Upper lobe of left lung (tissue), 4 donors: Measurements from ENCODE around the gene HIBADH.

ENCODE experiments used
- CTCF ChIP-seq, 6 experiments: fragments of 450-650 bp in 4 of 6; fragments of 200-600 bp in 2 of 6; sonication (generic) in 2 of 6; IDR thresholded peaks; one replicate each; pipeline ENCODE4 v1.5.1; 2016 to 2019; ENCODE audit warnings: antibody characterized with exemption in 6 of 6
- EP300 ChIP-seq, 4 donors: sonication (generic); formaldehyde crosslinking; IDR thresholded peaks; one replicate each; pipeline ENCODE4 v1.5.1; 2017; ENCODE audit warnings: antibody characterized with exemption in 4 of 4, control low read depth in 2 of 4
- POLR2A ChIP-seq, 4 donors: fragments of 450-650 bp; IDR thresholded peaks; one replicate each; pipeline ENCODE4 v1.5.1; 2016 to 2017; ENCODE audit warnings: antibody characterized with exemption in 4 of 4, mild to moderate bottlenecking in 2 of 4
- POLR2AphosphoS5 ChIP-seq, 2 donors: sonication (generic); formaldehyde crosslinking; IDR thresholded peaks; one replicate each; pipeline ENCODE4 v1.5.1; 2017; ENCODE audit warnings: antibody characterized with exemption in 2 of 2

GRCh38 chr7:27519793-27520469 is 142.8 kb downstream of the HIBADH start:
- TF ChIP-seq CTCF (IDR thresholded peaks at IDR 0.05) (no peak), POLR2A (IDR thresholded peaks at IDR 0.05) (no peak), EP300 (IDR thresholded peaks at IDR 0.05) (no peak), POLR2AphosphoS5 (IDR thresholded peaks at IDR 0.05) (no peak)
